Vagina (tissue), 2 donors: ENCODE measurements around the gene INAFM2.

Experiments
- POLR2A ChIP-seq, 2 donors: fragments of 450-650 bp; IDR thresholded peaks; one replicate each; pipeline ENCODE4 v1.6.1; 2017; ENCODE audit warnings: antibody characterized with exemption in 2 of 2, mild to moderate bottlenecking in 2 of 2, moderate library complexity in 2 of 2
- POLR2AphosphoS5 ChIP-seq, 2 donors: sonication (generic); formaldehyde crosslinking; IDR thresholded peaks; one replicate each; pipeline ENCODE4 v1.9.0; 2017; ENCODE audit warnings: antibody characterized with exemption in 2 of 2, mild to moderate bottlenecking in 2 of 2, low read depth in 1 of 2; ENCODE audit not compliant: insufficient read depth in 1 of 2
- TF ChIP-seq, protein P1 (sequence below), 3 experiments: fragments of 450-650 bp in 2 of 3; fragments of 200-600 bp in 1 of 3; sonication (generic) in 1 of 3; IDR thresholded peaks; one replicate each; pipeline ENCODE4 v1.5.1; 2017 to 2019; ENCODE audit warnings: antibody characterized with exemption in 3 of 3, mild to moderate bottlenecking in 2 of 3, moderate library complexity in 2 of 3

GRCh38 chr15:40361640-40362039 lies 38.1 kb downstream of the INAFM2 start:
- TF ChIP-seq, protein P1, sequence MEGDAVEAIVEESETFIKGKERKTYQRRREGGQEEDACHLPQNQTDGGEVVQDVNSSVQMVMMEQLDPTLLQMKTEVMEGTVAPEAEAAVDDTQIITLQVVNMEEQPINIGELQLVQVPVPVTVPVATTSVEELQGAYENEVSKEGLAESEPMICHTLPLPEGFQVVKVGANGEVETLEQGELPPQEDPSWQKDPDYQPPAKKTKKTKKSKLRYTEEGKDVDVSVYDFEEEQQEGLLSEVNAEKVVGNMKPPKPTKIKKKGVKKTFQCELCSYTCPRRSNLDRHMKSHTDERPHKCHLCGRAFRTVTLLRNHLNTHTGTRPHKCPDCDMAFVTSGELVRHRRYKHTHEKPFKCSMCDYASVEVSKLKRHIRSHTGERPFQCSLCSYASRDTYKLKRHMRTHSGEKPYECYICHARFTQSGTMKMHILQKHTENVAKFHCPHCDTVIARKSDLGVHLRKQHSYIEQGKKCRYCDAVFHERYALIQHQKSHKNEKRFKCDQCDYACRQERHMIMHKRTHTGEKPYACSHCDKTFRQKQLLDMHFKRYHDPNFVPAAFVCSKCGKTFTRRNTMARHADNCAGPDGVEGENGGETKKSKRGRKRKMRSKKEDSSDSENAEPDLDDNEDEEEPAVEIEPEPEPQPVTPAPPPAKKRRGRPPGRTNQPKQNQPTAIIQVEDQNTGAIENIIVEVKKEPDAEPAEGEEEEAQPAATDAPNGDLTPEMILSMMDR (IDR thresholded peaks at IDR 0.05) = no peak
- TF ChIP-seq POLR2A (IDR thresholded peaks at IDR 0.05) (no peak), POLR2AphosphoS5 (IDR thresholded peaks at IDR 0.05; ENCODE audit: insufficient read depth in 1 of 2, low read depth in 1 of 2) (no peak)
